HepG2 (cell line): Measurements from ENCODE around the gene RBM27. TPM values are rescaled to one million over a fixed set of nuclear protein-coding genes. Genes with fewer than 3 reads are reported as not detected.
A peak's percentile ranks its signal among the peaks of the same experiment; 100 is the strongest.

Experiments
- ATAC-seq: fragments of 200-7000 bp; cut with Tn5 transposase; 3 replicates; pipeline ENCODE4 v1.9.1; 2020; ENCODE audit warnings: mild to moderate bottlenecking, moderate library complexity
- BruUV-seq: library from RNA; stranded (reverse); fragments of 400-500 nt; replicated peaks from 2 replicates; lab custom pipeline; 2021; lab: Mats Ljungman, UMichigan
- CTCF ChIA-PET: fragments of 300-600 bp; formaldehyde crosslinking; extraction: SDS; loops from one replicate; lab custom pipeline; 2021; ENCODE audit warnings: low total read pairs, inconsistent platforms, low intra/inter-chr PET ratio; lab: Yijun Ruan, JAX
- POLR2A ChIA-PET: fragments of 350-600 bp; sonication (Branson Sonifier 250); formaldehyde crosslinking; loops from one replicate; lab custom pipeline; 2020; ENCODE audit warnings: antibody characterized with exemption, inconsistent platforms; lab: Yijun Ruan, JAX
- DNase-seq: peaks from one replicate; pipeline ENCODE4 v3.0.0-alpha.2; 2015; ENCODE audit warnings: low spot score
- FAIRE-seq: peaks from 3 replicates; lab custom pipeline; 2011; peaks lifted over from hg19 to GRCh38; lab: Jason Lieb, UNC
- H2AFZ ChIP-seq: one replicate; pipeline ENCODE4 v1.6.1; 2011; ENCODE audit warnings: low read length, inconsistent platforms
- H3K27ac ChIP-seq: fragments of 300-600 bp; 3 replicates; pipeline ENCODE4 v1.8.0; 2011; ENCODE audit warnings: mixed run types, mild to moderate bottlenecking, mixed read lengths, low read length, inconsistent platforms; ENCODE audit not compliant: insufficient read depth; ENCODE audit errors: extremely low read length
- H3K27me3 ChIP-seq, 2 experiments: fragments of 200-600 bp in 1 of 2; 2 replicates in 1 of 2; 3 replicates in 1 of 2; pipeline versions ENCODE4 v1.6.0 to v1.8.0; 2011; ENCODE audit warnings: low read length in 2 of 2, mild to moderate bottlenecking in 2 of 2, moderate library complexity in 2 of 2, inconsistent platforms in 1 of 2; ENCODE audit not compliant: insufficient read depth in 2 of 2, control insufficient read depth in 1 of 2
- H3K36me3 ChIP-seq, 2 experiments: fragments of 200-600 bp in 1 of 2; replicated peaks in 1 of 2; 2 replicates in 1 of 2; 3 replicates in 1 of 2; pipeline versions ENCODE4 v1.5.1 to v1.8.0; 2011; ENCODE audit warnings: low read length in 2 of 2, inconsistent platforms in 1 of 2; ENCODE audit not compliant: insufficient read depth in 2 of 2, control insufficient read depth in 1 of 2
- H3K4me1 ChIP-seq: 2 replicates; pipeline ENCODE4 v1.5.1; 2012; ENCODE audit warnings: low read length, inconsistent platforms; ENCODE audit not compliant: insufficient read depth
- H3K4me2 ChIP-seq: 2 replicates; pipeline ENCODE4 v1.6.0; 2011; ENCODE audit warnings: low read depth, low read length, inconsistent platforms
- H3K4me3 ChIP-seq, 3 experiments: fragments of 200-600 bp in 1 of 3; sonication (generic), shearing (Covaris generic) in 1 of 3; replicated peaks in 1 of 3; 2 replicates each; pipeline ENCODE4 v1.5.1; 2011 to 2016; ENCODE audit warnings: low read length in 3 of 3, inconsistent platforms in 2 of 3, low read depth in 2 of 3, mild to moderate bottlenecking in 2 of 3, control low read depth in 1 of 3, mixed read lengths in 1 of 3; ENCODE audit not compliant: insufficient read depth in 1 of 3
- H3K79me2 ChIP-seq: one replicate; pipeline ENCODE4 v1.6.1; 2011; ENCODE audit warnings: low read length, inconsistent platforms; ENCODE audit not compliant: insufficient read depth
- H3K9ac ChIP-seq: 2 replicates; pipeline ENCODE4 v1.6.0; 2011; ENCODE audit warnings: mild to moderate bottlenecking, low read depth, low read length, inconsistent platforms; ENCODE audit not compliant: insufficient read depth
- H3K9me3 ChIP-seq: 2 replicates; pipeline ENCODE4 v1.5.1; 2012; ENCODE audit warnings: mild to moderate bottlenecking, low read length
- H4K20me1 ChIP-seq: 2 replicates; pipeline ENCODE4 v1.6.0; 2011; ENCODE audit warnings: inconsistent platforms, mild to moderate bottlenecking, low read length, moderate library complexity; ENCODE audit not compliant: insufficient read depth
- BRD4 ChIP-seq: sonication (generic); formaldehyde crosslinking; IDR thresholded peaks from 2 replicates; pipeline ENCODE4 v1.4.0; 2020; ENCODE audit warnings: missing genetic modification reagents
- MAFF ChIP-seq: IDR thresholded peaks from 2 replicates; pipeline ENCODE4 v1.6.1; 2011; ENCODE audit warnings: low read depth, low read length, improper control_type of control experiment
- MAFK ChIP-seq, 2 experiments: IDR thresholded peaks in 1 of 2; conservative IDR thresholded peaks in 1 of 2; 2 replicates each; pipeline ENCODE4 v1.6.1; 2011; ENCODE audit warnings: improper control_type of control experiment in 2 of 2, low read length in 2 of 2
- RARA ChIP-seq: IDR thresholded peaks from 2 replicates; pipeline ENCODE4 v1.6.1; 2016; ENCODE audit warnings: missing genetic modification reagents, missing compliant biosample characterization
- RORA ChIP-seq: sonication (generic); formaldehyde crosslinking; IDR thresholded peaks from 2 replicates; pipeline ENCODE4 v1.5.0; 2020; ENCODE audit warnings: mild to moderate bottlenecking, missing genetic modification reagents, moderate library complexity
- SRY ChIP-seq: sonication (generic); formaldehyde crosslinking; IDR thresholded peaks from 2 replicates; pipeline ENCODE4 v1.8.0; 2022; ENCODE audit warnings: mild to moderate bottlenecking, missing genetic modification reagents
- TEAD2 ChIP-seq: sonication (generic); formaldehyde crosslinking; IDR thresholded peaks from 2 replicates; pipeline ENCODE4 v1.9.0; 2021; ENCODE audit warnings: missing genetic modification reagents
- ZKSCAN8 ChIP-seq: IDR thresholded peaks from 2 replicates; pipeline ENCODE4 v1.6.1; 2016; ENCODE audit warnings: borderline replicate concordance, missing genetic modification reagents, missing compliant biosample characterization
- ZNF121 ChIP-seq: sonication (generic); formaldehyde crosslinking; IDR thresholded peaks from 2 replicates; pipeline ENCODE4 v1.5.0; 2020; ENCODE audit warnings: mild to moderate bottlenecking, missing genetic modification reagents
- ZNF124 ChIP-seq: sonication (generic); formaldehyde crosslinking; IDR thresholded peaks from 2 replicates; pipeline ENCODE4 v1.4.0; 2020; ENCODE audit warnings: missing genetic modification reagents
- ZNF251 ChIP-seq: sonication (generic); formaldehyde crosslinking; IDR thresholded peaks from 2 replicates; pipeline ENCODE4 v1.9.0; 2021; ENCODE audit warnings: mild to moderate bottlenecking, missing genetic modification reagents
- ZNF431 ChIP-seq: sonication (generic); formaldehyde crosslinking; IDR thresholded peaks from 2 replicates; pipeline ENCODE4 v1.9.0; 2022; ENCODE audit warnings: missing genetic modification reagents, low read depth, mild to moderate bottlenecking, borderline replicate concordance
- ZNF7 ChIP-seq: IDR thresholded peaks from 2 replicates; pipeline ENCODE4 v1.6.1; 2016; ENCODE audit warnings: missing biosample characterization, missing genetic modification reagents
- WGBS: methylation state at CpG from one replicate; pipeline ENCODE4 v1.1.6; 2017; ENCODE audit warnings: low lambda C conversion rate; 5-methylcytosine and 5-hydroxymethylcytosine counted together
- in situ Hi-C: cut with HindIII; loops from 2 replicates; pipeline ENCODE4 v1.10.0; 2017; ENCODE audit warnings: low pct_unique_long_range_greater_than_20kb; ENCODE audit not compliant: extremely low pct_ligation_motif_present
- intact Hi-C: fragments of 100-400 bp; cut with micrococcal nuclease; formaldehyde crosslinking; loops from one replicate; pipeline ENCODE4 v1.10.0; 2022; ENCODE audit not compliant: unreplicated experiment
- polyA plus RNA-seq, 8 experiments: library from polyadenylated mRNA; depleted of rRNA in 3 of 8; stranded (reverse) in 7 of 8; unstranded in 1 of 8; fragments of >200 nt; fragmentation: Illumina TruSeq in 4 of 8; extraction: Trizol in 4 of 8; gene quantifications; 2 replicates each; pipeline versions ENCODE4 v1.2.1 to v1.2.3, GENCODE V29; 2011 to 2016; ENCODE audit warnings: low read depth in 4 of 8, missing spikeins in 1 of 8, mixed read lengths in 1 of 8; ENCODE audit not compliant: insufficient read depth in 1 of 8
- total RNA-seq, 5 experiments: library from RNA; depleted of rRNA; stranded (reverse); fragments of >200 nt; fragmentation: Illumina TruSeq; extraction: Trizol; gene quantifications; 2 replicates each; pipeline ENCODE4 v1.2.3, GENCODE V29; 2016; ENCODE audit warnings: low read depth in 1 of 5
- TF ChIP-seq, protein P1 (sequence below): sonication (generic); formaldehyde crosslinking; IDR thresholded peaks from 2 replicates; pipeline ENCODE4 v1.5.0; 2020; ENCODE audit warnings: missing genetic modification reagents, mild to moderate bottlenecking, borderline replicate concordance
- TF ChIP-seq, protein P2 (sequence below): sonication (generic); formaldehyde crosslinking; IDR thresholded peaks from 2 replicates; pipeline ENCODE4 v1.4.0; 2020; ENCODE audit warnings: missing genetic modification reagents, borderline replicate concordance
- TF ChIP-seq, protein P3 (sequence below): sonication (generic); formaldehyde crosslinking; IDR thresholded peaks from 2 replicates; pipeline ENCODE4 v1.4.0; 2020; ENCODE audit warnings: mild to moderate bottlenecking, low read depth, missing genetic modification reagents
- TF ChIP-seq, protein P4 (sequence below): sonication (generic); formaldehyde crosslinking; IDR thresholded peaks from 2 replicates; pipeline ENCODE4 v1.4.0; 2020; ENCODE audit warnings: mild to moderate bottlenecking, missing genetic modification reagents

The RBM27 gene
- total and polyA plus RNA-seq, 2 of the 13 experiments (the other 11 are each of a cell fraction or from before 2014, with no cell fraction given), result 12.9 to 23.4 TPM

DNA sequence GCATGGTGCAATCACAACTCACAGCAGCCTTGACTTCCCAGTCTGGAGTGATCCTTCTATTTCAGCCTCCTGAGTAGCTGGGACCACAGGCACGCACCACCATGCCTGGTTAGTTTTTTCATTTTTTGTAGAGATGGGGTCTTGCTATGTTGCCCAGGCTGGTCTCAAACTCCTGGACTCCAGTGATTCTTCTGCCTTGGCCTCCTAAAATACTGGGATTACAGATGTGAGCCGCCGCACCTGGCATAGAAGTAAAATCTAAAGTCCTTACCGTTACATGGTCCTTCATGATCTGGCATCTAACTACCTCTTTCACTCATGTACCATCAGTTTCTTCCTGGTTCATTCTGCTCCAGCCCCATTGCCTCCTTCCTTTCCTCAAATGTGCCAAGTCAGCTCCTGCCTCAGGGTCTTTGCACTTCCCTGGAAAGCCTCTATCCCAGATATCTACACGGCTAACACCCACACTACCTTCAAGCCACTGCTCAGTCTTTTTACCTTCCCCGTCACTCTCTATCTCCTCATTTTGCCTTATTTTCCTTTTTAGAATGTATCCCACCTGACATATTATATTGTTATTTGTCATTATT is 6.9 kb upstream of the RBM27 start:
- no peaks in the 10 kb centered on the region for H3K9me3 ChIP-seq
- BruUV-seq, result no TSS peak
- FAIRE-seq (no peak), DNase-seq (no peak), ATAC-seq (no peak)
- intact Hi-C loops (no loop called here), in situ Hi-C loops (no loop called here)
- peaks cover 30% of the 10 kb centered on the region for H3K4me1 ChIP-seq
- CTCF ChIA-PET, result no interaction called here
- no peak overlapping the region for H3K27ac ChIP-seq
- H3K79me2 ChIP-seq, result no peaks in the 10 kb centered on the region
- H3K36me3 ChIP-seq, result no peaks in the 10 kb centered on the region
- no peak overlapping the region for H3K4me3 ChIP-seq
- H3K9ac ChIP-seq, result no peak overlapping the region
- no peak overlapping the region for H3K4me2 ChIP-seq
- 68% methylated on average over 6 of the region's 6 CpGs for WGBS
- H2AFZ ChIP-seq, result no peak overlapping the region
- no peaks in the 10 kb centered on the region for H4K20me1 ChIP-seq
- peak; percentile 63 to 64; a peak in 2 of 4 replicates for TF ChIP-seq MAFK (conservative IDR thresholded peaks at IDR 0.05 in 1 of 2, IDR thresholded peaks at IDR 0.05 in 1 of 2; ENCODE audit: low read length in 2 of 2)
- no peak for TF ChIP-seq TEAD2 (CRISPR knock-in tag)
- TF ChIP-seq ZNF431 (CRISPR knock-in tag), result no peak
- TF ChIP-seq ZNF121 (CRISPR knock-in tag), result peak; percentile 60; the same call in 1 of the 2 replicates
- TF ChIP-seq, protein P1, sequence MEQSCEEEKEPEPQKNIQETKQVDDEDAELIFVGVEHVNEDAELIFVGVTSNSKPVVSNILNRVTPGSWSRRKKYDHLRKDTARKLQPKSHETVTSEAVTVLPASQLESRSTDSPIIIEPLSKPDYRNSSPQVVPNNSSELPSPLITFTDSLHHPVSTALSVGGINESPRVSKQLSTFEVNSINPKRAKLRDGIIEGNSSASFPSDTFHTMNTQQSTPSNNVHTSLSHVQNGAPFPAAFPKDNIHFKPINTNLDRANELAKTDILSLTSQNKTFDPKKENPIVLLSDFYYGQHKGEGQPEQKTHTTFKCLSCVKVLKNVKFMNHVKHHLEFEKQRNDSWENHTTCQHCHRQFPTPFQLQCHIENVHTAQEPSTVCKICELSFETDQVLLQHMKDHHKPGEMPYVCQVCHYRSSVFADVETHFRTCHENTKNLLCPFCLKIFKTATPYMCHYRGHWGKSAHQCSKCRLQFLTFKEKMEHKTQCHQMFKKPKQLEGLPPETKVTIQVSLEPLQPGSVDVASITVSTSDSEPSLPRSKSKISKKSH, result no peak
- TF ChIP-seq, protein P2, sequence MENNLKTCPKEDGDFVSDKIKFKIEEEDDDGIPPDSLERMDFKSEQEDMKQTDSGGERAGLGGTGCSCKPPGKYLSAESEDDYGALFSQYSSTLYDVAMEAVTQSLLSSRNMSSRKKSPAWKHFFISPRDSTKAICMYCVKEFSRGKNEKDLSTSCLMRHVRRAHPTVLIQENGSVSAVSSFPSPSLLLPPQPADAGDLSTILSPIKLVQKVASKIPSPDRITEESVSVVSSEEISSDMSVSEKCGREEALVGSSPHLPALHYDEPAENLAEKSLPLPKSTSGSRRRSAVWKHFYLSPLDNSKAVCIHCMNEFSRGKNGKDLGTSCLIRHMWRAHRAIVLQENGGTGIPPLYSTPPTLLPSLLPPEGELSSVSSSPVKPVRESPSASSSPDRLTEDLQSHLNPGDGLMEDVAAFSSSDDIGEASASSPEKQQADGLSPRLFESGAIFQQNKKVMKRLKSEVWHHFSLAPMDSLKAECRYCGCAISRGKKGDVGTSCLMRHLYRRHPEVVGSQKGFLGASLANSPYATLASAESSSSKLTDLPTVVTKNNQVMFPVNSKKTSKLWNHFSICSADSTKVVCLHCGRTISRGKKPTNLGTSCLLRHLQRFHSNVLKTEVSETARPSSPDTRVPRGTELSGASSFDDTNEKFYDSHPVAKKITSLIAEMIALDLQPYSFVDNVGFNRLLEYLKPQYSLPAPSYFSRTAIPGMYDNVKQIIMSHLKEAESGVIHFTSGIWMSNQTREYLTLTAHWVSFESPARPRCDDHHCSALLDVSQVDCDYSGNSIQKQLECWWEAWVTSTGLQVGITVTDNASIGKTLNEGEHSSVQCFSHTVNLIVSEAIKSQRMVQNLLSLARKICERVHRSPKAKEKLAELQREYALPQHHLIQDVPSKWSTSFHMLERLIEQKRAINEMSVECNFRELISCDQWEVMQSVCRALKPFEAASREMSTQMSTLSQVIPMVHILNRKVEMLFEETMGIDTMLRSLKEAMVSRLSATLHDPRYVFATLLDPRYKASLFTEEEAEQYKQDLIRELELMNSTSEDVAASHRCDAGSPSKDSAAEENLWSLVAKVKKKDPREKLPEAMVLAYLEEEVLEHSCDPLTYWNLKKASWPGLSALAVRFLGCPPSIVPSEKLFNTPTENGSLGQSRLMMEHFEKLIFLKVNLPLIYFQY (CRISPR knock-in tag), result no peak
- no peak for TF ChIP-seq ZNF7 (CRISPR knock-in tag)
- peak; percentile 51; the same call in 1 of the 2 replicates for TF ChIP-seq MAFF
- no peak for TF ChIP-seq ZKSCAN8 (CRISPR knock-in tag)
- no peak for TF ChIP-seq ZNF251 (CRISPR knock-in tag)
- no peak for TF ChIP-seq RORA (CRISPR knock-in tag)
- no peak for TF ChIP-seq SRY (CRISPR knock-in tag)
- no peak for TF ChIP-seq RARA (CRISPR knock-in tag)
- no peak for TF ChIP-seq BRD4 (CRISPR knock-in tag)
- TF ChIP-seq, protein P3, sequence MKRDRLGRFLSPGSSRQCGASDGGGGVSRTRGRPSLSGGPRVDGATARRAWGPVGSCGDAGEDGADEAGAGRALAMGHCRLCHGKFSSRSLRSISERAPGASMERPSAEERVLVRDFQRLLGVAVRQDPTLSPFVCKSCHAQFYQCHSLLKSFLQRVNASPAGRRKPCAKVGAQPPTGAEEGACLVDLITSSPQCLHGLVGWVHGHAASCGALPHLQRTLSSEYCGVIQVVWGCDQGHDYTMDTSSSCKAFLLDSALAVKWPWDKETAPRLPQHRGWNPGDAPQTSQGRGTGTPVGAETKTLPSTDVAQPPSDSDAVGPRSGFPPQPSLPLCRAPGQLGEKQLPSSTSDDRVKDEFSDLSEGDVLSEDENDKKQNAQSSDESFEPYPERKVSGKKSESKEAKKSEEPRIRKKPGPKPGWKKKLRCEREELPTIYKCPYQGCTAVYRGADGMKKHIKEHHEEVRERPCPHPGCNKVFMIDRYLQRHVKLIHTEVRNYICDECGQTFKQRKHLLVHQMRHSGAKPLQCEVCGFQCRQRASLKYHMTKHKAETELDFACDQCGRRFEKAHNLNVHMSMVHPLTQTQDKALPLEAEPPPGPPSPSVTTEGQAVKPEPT (CRISPR knock-in tag), result no peak
- TF ChIP-seq ZNF124 (CRISPR knock-in tag), result no peak
- TF ChIP-seq, protein P4, sequence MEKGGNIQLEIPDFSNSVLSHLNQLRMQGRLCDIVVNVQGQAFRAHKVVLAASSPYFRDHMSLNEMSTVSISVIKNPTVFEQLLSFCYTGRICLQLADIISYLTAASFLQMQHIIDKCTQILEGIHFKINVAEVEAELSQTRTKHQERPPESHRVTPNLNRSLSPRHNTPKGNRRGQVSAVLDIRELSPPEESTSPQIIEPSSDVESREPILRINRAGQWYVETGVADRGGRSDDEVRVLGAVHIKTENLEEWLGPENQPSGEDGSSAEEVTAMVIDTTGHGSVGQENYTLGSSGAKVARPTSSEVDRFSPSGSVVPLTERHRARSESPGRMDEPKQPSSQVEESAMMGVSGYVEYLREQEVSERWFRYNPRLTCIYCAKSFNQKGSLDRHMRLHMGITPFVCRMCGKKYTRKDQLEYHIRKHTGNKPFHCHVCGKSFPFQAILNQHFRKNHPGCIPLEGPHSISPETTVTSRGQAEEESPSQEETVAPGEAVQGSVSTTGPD, result no peak
- POLR2A ChIA-PET, result no interaction called here
- no peaks in the 10 kb centered on the region; a peak in 1 of 5 replicates for H3K27me3 ChIP-seq
